ENCODE results near the gene ELOVL3. TPM values are rescaled to one million over a fixed set of nuclear protein-coding genes. Genes with fewer than 3 reads are reported as not detected.

Gene ELOVL3
- polyA plus RNA-seq (2013): 0.12 and 0.17 TPM in 2 replicates

GRCh38 chr10:102225646-102226541 lies at the start of gene ELOVL3:
Gene ELOVL3, plus strand, starts transcription at chr10:102226299. Its CDS starts 250 bp downstream, at chr10:102226549.
- no CpG with 5 or more reads among the region's 47 CpGs for WGBS (ENCODE audit: extremely low coverage, insufficient coverage, insufficient read length)
- peaks cover 5% of the 10 kb centered on the region for H3K9me3 ChIP-seq (ENCODE audit: insufficient read depth, low read depth, low read length)
- no peak within 1 kb of the TSS for H3K18ac ChIP-seq (ENCODE audit: low read length)
- no peak within 1 kb of the TSS for H4K91ac ChIP-seq (ENCODE audit: low read depth, low read length)
- no peak within 1 kb of the TSS for H3K4ac ChIP-seq (ENCODE audit: low read depth, low read length)
- peaks cover 15 to 20% of the 10 kb centered on the region in 2 experiments for H3K4me1 ChIP-seq (ENCODE audit: control insufficient read depth in 1 of 2, insufficient read depth in 2 of 2, low read length in 2 of 2)
- H3K36me3 ChIP-seq (ENCODE audit: control insufficient read depth in 1 of 2, insufficient read depth in 2 of 2, low read length in 2 of 2): no peaks in the 10 kb centered on the region
- H2AFZ ChIP-seq (ENCODE audit: insufficient read depth, low read length, poor library complexity): peak within 1 kb of the TSS; percentile 67
- no peak within 1 kb of the TSS for H3K14ac ChIP-seq (ENCODE audit: low read length)
- H4K8ac ChIP-seq (ENCODE audit: low read depth, low read length): peak within 1 kb of the TSS; percentile 48
- DNase-seq: peak; percentile 91 to 95
- no peak within 1 kb of the TSS for H3K23ac ChIP-seq (ENCODE audit: low read length)
- H2BK120ac ChIP-seq (ENCODE audit: insufficient read depth, low read length, poor library complexity): no peak within 1 kb of the TSS
- peak within 1 kb of the TSS; percentile 0 for H2BK12ac ChIP-seq (ENCODE audit: low read length)
- H3K27me3 ChIP-seq (ENCODE audit: insufficient read depth, low read length): peaks cover 27% of the 10 kb centered on the region
- no peak within 1 kb of the TSS for H4K12ac ChIP-seq (ENCODE audit: low read depth, low read length)
- H2BK5ac ChIP-seq (ENCODE audit: low read depth, low read length, poor library complexity): no peak within 1 kb of the TSS
- no peak within 1 kb of the TSS for H3K4me3 ChIP-seq (ENCODE audit: low read depth, low read length)
- H3K9ac ChIP-seq (ENCODE audit: low read length): no peak within 1 kb of the TSS
- H3K79me1 ChIP-seq (ENCODE audit: low read length): no peaks in the 10 kb centered on the region
- no peaks in the 10 kb centered on the region for H3K79me2 ChIP-seq (ENCODE audit: control insufficient read depth, insufficient read depth, low read length, poor library complexity)
- no peak within 1 kb of the TSS for H2AK5ac ChIP-seq (ENCODE audit: low read length)
- no peak within 1 kb of the TSS for H3K27ac ChIP-seq (ENCODE audit: low read depth, low read length)
- peak within 1 kb of the TSS; percentile 54 for H3K4me2 ChIP-seq (ENCODE audit: low read length)

DNA sequence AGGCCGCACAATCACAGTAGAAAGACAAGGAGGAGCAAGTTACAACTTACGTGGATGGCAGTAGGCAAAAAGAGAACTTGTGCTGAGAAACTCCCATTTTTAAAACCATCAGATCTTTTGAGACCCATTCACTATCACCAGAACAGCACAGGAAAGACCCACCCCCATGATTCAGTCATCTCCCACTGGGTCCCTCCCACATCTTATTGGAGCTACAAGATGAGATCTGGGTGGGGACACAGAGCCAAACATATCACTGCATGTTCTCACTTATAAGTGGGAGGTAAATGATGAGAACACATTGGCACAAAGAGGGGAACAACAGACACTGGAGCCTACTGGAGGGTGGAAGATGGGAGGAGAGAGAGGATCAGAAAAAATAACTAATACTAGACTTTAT lies 41.5 kb upstream of the ELOVL3 start:
- Histone ChIP-seq H3K9ac (ENCODE audit: low read length) (no peak overlapping the region), H3K79me2 (ENCODE audit: control insufficient read depth, insufficient read depth, low read length, poor library complexity) (no peaks in the 10 kb centered on the region), H3K36me3 (ENCODE audit: control insufficient read depth in 1 of 2, insufficient read depth in 2 of 2, low read length in 2 of 2) (no peaks in the 10 kb centered on the region), H3K14ac (ENCODE audit: low read length) (no peak overlapping the region), H3K4ac (ENCODE audit: low read depth, low read length) (no peak overlapping the region), H3K79me1 (ENCODE audit: low read length) (no peaks in the 10 kb centered on the region), H3K9me3 (ENCODE audit: insufficient read depth, low read depth, low read length) (peaks cover 16% of the 10 kb centered on the region), H2BK120ac (ENCODE audit: insufficient read depth, low read length, poor library complexity) (no peak overlapping the region), H3K27ac (ENCODE audit: low read depth, low read length) (no peak overlapping the region), H2BK12ac (ENCODE audit: low read length) (no peak overlapping the region), H4K8ac (ENCODE audit: low read depth, low read length) (no peak overlapping the region), H3K18ac (ENCODE audit: low read length) (no peak overlapping the region), H2AFZ (ENCODE audit: insufficient read depth, low read length, poor library complexity) (no peak overlapping the region), H3K23ac (ENCODE audit: low read length) (no peak overlapping the region), H3K4me3 (ENCODE audit: low read depth, low read length) (no peak overlapping the region), H3K27me3 (ENCODE audit: insufficient read depth, low read length) (no peaks in the 10 kb centered on the region), H2AK5ac (ENCODE audit: low read length) (no peak overlapping the region), H4K12ac (ENCODE audit: low read depth, low read length) (no peak overlapping the region), H4K91ac (ENCODE audit: low read depth, low read length) (no peak overlapping the region), H3K4me2 (ENCODE audit: low read length) (no peak overlapping the region), H3K4me1 (ENCODE audit: control insufficient read depth in 1 of 2, insufficient read depth in 2 of 2, low read length in 2 of 2) (no peaks in the 10 kb centered on the region), H2BK5ac (ENCODE audit: low read depth, low read length, poor library complexity) (no peak overlapping the region)
- no peak for DNase-seq
- WGBS (ENCODE audit: extremely low coverage, insufficient coverage, insufficient read length): no CpG with 5 or more reads among the region's 2 CpGs

DNA sequence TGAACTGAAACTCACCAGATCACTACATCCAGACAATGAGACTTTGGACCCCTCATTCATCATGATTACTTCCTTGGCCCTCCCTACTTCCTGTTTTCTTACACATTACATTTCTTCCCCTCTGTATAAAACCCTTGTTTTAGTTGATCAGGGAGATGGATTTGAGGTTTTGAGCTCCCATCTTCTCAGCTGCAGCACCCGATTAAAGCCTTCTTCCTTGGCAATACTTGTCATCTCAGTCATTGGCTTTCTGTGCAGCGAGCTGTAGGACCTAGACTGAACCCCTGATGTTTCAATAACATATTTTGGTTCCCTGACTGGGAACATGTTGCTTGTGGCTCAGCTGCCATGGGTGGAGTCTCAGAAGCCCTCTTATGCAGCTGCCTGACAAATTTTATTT lies 40.8 kb upstream of the ELOVL3 start:
- H3K79me2 ChIP-seq (ENCODE audit: control insufficient read depth, insufficient read depth, low read length, poor library complexity): no peaks in the 10 kb centered on the region
- H3K9ac ChIP-seq (ENCODE audit: low read length): no peak overlapping the region
- no peaks in the 10 kb centered on the region for H3K27me3 ChIP-seq (ENCODE audit: insufficient read depth, low read length)
- H3K4me3 ChIP-seq (ENCODE audit: low read depth, low read length): no peak overlapping the region
- H3K27ac ChIP-seq (ENCODE audit: low read depth, low read length): no peak overlapping the region
- no peak overlapping the region for H2BK12ac ChIP-seq (ENCODE audit: low read length)
- H4K91ac ChIP-seq (ENCODE audit: low read depth, low read length): no peak overlapping the region
- no peak overlapping the region for H2AK5ac ChIP-seq (ENCODE audit: low read length)
- peaks cover 18% of the 10 kb centered on the region for H3K9me3 ChIP-seq (ENCODE audit: insufficient read depth, low read depth, low read length)
- DNase-seq: no peak
- H4K8ac ChIP-seq (ENCODE audit: low read depth, low read length): no peak overlapping the region
- no peak overlapping the region for H3K23ac ChIP-seq (ENCODE audit: low read length)
- no peak overlapping the region for H3K4ac ChIP-seq (ENCODE audit: low read depth, low read length)
- H3K18ac ChIP-seq (ENCODE audit: low read length): no peak overlapping the region
- no peaks in the 10 kb centered on the region for H3K36me3 ChIP-seq (ENCODE audit: control insufficient read depth in 1 of 2, insufficient read depth in 2 of 2, low read length in 2 of 2)
- no CpG with 5 or more reads among the region's 2 CpGs for WGBS (ENCODE audit: extremely low coverage, insufficient coverage, insufficient read length)
- H3K14ac ChIP-seq (ENCODE audit: low read length): no peak overlapping the region
- H2AFZ ChIP-seq (ENCODE audit: insufficient read depth, low read length, poor library complexity): no peak overlapping the region
- H4K12ac ChIP-seq (ENCODE audit: low read depth, low read length): no peak overlapping the region
- no peaks in the 10 kb centered on the region for H3K79me1 ChIP-seq (ENCODE audit: low read length)
- H3K4me2 ChIP-seq (ENCODE audit: low read length): no peak overlapping the region
- H2BK120ac ChIP-seq (ENCODE audit: insufficient read depth, low read length, poor library complexity): no peak overlapping the region
- H2BK5ac ChIP-seq (ENCODE audit: low read depth, low read length, poor library complexity): no peak overlapping the region
- no peaks in the 10 kb centered on the region for H3K4me1 ChIP-seq (ENCODE audit: control insufficient read depth in 1 of 2, insufficient read depth in 2 of 2, low read length in 2 of 2)

DNA sequence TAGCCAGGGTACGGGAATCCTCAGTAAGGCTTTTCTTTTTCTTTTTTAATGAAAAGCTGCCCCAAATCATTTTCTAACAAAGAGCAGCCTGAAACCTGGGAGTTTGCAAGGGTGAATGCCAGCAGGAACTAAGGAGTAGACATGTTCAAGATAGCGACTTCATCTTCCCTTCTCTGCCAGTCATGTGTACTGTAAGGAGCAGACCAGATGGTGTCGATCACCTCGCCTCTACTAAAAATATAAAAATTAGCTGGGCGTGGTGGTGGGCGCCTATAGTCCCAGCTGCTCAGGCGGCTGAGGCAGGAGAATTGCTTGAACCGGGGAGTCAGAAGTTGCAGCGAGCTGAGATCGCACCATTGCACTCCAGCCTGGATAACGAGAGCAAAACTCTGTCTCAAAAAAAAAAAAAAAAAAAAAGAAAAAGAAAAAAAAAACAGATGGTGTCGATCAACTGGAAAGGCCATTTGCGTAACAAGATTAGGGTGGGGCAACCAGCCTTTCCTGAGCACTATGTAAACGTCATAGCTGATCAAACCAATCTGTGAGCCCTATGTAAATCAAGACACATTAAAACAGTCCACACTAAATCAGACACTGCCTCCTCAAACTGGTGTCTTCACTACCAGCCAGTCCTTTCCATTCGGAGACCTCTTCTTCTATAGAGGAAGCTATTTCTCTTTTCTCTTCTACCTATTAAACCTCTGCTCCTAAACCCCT lies 40.1 kb upstream of the ELOVL3 start:
- DNase-seq: no peak
- no peaks in the 10 kb centered on the region for H3K36me3 ChIP-seq (ENCODE audit: control insufficient read depth in 1 of 2, insufficient read depth in 2 of 2, low read length in 2 of 2)
- peaks cover 20% of the 10 kb centered on the region for H3K9me3 ChIP-seq (ENCODE audit: insufficient read depth, low read depth, low read length)
- no peak overlapping the region for H3K4ac ChIP-seq (ENCODE audit: low read depth, low read length)
- no peak overlapping the region for H3K18ac ChIP-seq (ENCODE audit: low read length)
- H2BK12ac ChIP-seq (ENCODE audit: low read length): no peak overlapping the region
- no peaks in the 10 kb centered on the region for H3K79me1 ChIP-seq (ENCODE audit: low read length)
- H4K12ac ChIP-seq (ENCODE audit: low read depth, low read length): no peak overlapping the region
- no peak overlapping the region for H3K9ac ChIP-seq (ENCODE audit: low read length)
- H4K91ac ChIP-seq (ENCODE audit: low read depth, low read length): no peak overlapping the region
- no peak overlapping the region for H2BK5ac ChIP-seq (ENCODE audit: low read depth, low read length, poor library complexity)
- no peak overlapping the region for H2BK120ac ChIP-seq (ENCODE audit: insufficient read depth, low read length, poor library complexity)
- no peak overlapping the region for H3K4me2 ChIP-seq (ENCODE audit: low read length)
- H2AFZ ChIP-seq (ENCODE audit: insufficient read depth, low read length, poor library complexity): no peak overlapping the region
- no peak overlapping the region for H3K14ac ChIP-seq (ENCODE audit: low read length)
- H3K23ac ChIP-seq (ENCODE audit: low read length): no peak overlapping the region
- no peak overlapping the region for H3K4me3 ChIP-seq (ENCODE audit: low read depth, low read length)
- H3K4me1 ChIP-seq (ENCODE audit: control insufficient read depth in 1 of 2, insufficient read depth in 2 of 2, low read length in 2 of 2): no peaks in the 10 kb centered on the region
- H3K79me2 ChIP-seq (ENCODE audit: control insufficient read depth, insufficient read depth, low read length, poor library complexity): no peaks in the 10 kb centered on the region
- no peak overlapping the region for H3K27ac ChIP-seq (ENCODE audit: low read depth, low read length)
- H3K27me3 ChIP-seq (ENCODE audit: insufficient read depth, low read length): no peaks in the 10 kb centered on the region
- H2AK5ac ChIP-seq (ENCODE audit: low read length): no peak overlapping the region
- no peak overlapping the region for H4K8ac ChIP-seq (ENCODE audit: low read depth, low read length)
- no CpG with 5 or more reads among the region's 15 CpGs for WGBS (ENCODE audit: extremely low coverage, insufficient coverage, insufficient read length)
